CD4-positive, alpha-beta T cell treated with Interleukin-10 for 1 hour (primary cell): ENCODE measurements around the gene MYL3.
A peak's percentile ranks its signal among the peaks of the same experiment; 100 is the strongest.
"Not testable (repeated sequence)": the region's sequence is repeated elsewhere in the genome, so short reads cannot be mapped to it uniquely, and the experiment has no call there.

ENCODE experiments used
- DNase-seq: peaks from one replicate; pipeline ENCODE4 v3.0.0-alpha.2; 2020

MYL3 gene

GRCh38 chr3:46823314-46823713 lies 39.9 kb downstream of the MYL3 start:
- DNase-seq = not testable (repeated sequence)

GRCh38 chr3:46821553-46821952 lies 41.7 kb downstream of the MYL3 start:
- no peak for DNase-seq

- no peak for DNase-seq
Observed at GRCh38 chr3:46820852-46821251, 42.4 kb downstream of the MYL3 start.

- peak; percentile 70 for DNase-seq
Observed at GRCh38 chr3:46812237-46812791, 50.9 kb downstream of the MYL3 start.

- DNase-seq = no peak
Observed at GRCh38 chr3:46811615-46812236, 51.5 kb downstream of the MYL3 start.

- DNase-seq = not testable (repeated sequence)
Observed at GRCh38 chr3:46808766-46809165, 54.5 kb downstream of the MYL3 start.
